ENCODE results near the gene DST.
A peak's percentile ranks its signal among the peaks of the same experiment; 100 is the strongest.

The DST gene

GRCh38 chr6:56486681-56487080, 156.0 kb downstream of the DST start:
- no peak for DNase-seq

- no peak for DNase-seq
Measured at GRCh38 chr6:56484669-56485068, 158.0 kb downstream of the DST start.

GRCh38 chr6:56483929-56484328, 158.8 kb downstream of the DST start:
- DNase-seq, result no peak

GRCh38 chr6:56482525-56482924, 160.2 kb downstream of the DST start:
- DNase-seq, result no peak

GRCh38 chr6:56481957-56482356, 160.7 kb downstream of the DST start:
- no peak for DNase-seq

- no peak for DNase-seq
Measured at GRCh38 chr6:56480654-56481337, 161.9 kb downstream of the DST start.

GRCh38 chr6:56480246-56480645, 162.4 kb downstream of the DST start:
- no peak for DNase-seq

GRCh38 chr6:56479381-56479780, 163.3 kb downstream of the DST start:
- no peak for DNase-seq

- no peak for DNase-seq
Measured at GRCh38 chr6:56478202-56478601, 164.5 kb downstream of the DST start.

- DNase-seq, result peak in 19 of 51 donors; percentile 0 to 42 (median 12)
Measured at GRCh38 chr6:56477241-56477640, 165.4 kb downstream of the DST start.

GRCh38 chr6:56475736-56476457, 166.8 kb downstream of the DST start:
- DNase-seq, result no peak

GRCh38 chr6:56474532-56474931, 168.2 kb downstream of the DST start:
- no peak for DNase-seq

GRCh38 chr6:56463443-56463842, 179.2 kb downstream of the DST start:
- no peak for DNase-seq

- no peak for DNase-seq
Measured at GRCh38 chr6:56459030-56459805, 183.5 kb downstream of the DST start.

GRCh38 chr6:56458324-56458884, 184.3 kb downstream of the DST start:
- no peak for DNase-seq

- DNase-seq, result no peak
Measured at GRCh38 chr6:56456785-56457184, 185.9 kb downstream of the DST start.

GRCh38 chr6:56450882-56451739, 191.6 kb downstream of the DST start:
- DNase-seq, result peak in 18 of 51 donors; percentile 2 to 33 (median 15)

- no peak for DNase-seq
Measured at GRCh38 chr6:56450376-56450775, 192.3 kb downstream of the DST start.

GRCh38 chr6:56448046-56448445, 194.6 kb downstream of the DST start:
- no peak for DNase-seq

- DNase-seq, result no peak
Measured at GRCh38 chr6:56445818-56446217, 196.9 kb downstream of the DST start.

- no peak for DNase-seq
Measured at GRCh38 chr6:56444855-56445254, 197.8 kb downstream of the DST start.

Measured in hypothalamus (tissue), 51 donors.